Stomach (tissue), 4 donors: Measurements from ENCODE around the gene ADRA2C.

ENCODE experiments used
- EP300 ChIP-seq: sonication (generic); formaldehyde crosslinking; IDR thresholded peaks from one replicate; pipeline ENCODE4 v1.6.1; 2017; ENCODE audit warnings: antibody characterized with exemption
- POLR2A ChIP-seq, 4 donors: fragments of 450-650 bp; IDR thresholded peaks; one replicate each; pipeline ENCODE4 v1.6.1; 2016; ENCODE audit warnings: antibody characterized with exemption in 4 of 4, control low read depth in 2 of 4, mild to moderate bottlenecking in 1 of 4, moderate library complexity in 1 of 4
- POLR2AphosphoS5 ChIP-seq, 3 donors: sonication (generic); formaldehyde crosslinking; IDR thresholded peaks; one replicate each; pipeline ENCODE4 v1.6.1; 2016; ENCODE audit warnings: antibody characterized with exemption in 3 of 3
- TF ChIP-seq, protein P1 (sequence below), 7 experiments: fragments of 450-650 bp in 4 of 7; fragments of 200-600 bp in 3 of 7; sonication (generic) in 3 of 7; IDR thresholded peaks; one replicate each; pipeline ENCODE4 v1.5.1; 2016 to 2019; ENCODE audit warnings: antibody characterized with exemption in 7 of 7, control low read depth in 2 of 7, mild to moderate bottlenecking in 1 of 7

DNA sequence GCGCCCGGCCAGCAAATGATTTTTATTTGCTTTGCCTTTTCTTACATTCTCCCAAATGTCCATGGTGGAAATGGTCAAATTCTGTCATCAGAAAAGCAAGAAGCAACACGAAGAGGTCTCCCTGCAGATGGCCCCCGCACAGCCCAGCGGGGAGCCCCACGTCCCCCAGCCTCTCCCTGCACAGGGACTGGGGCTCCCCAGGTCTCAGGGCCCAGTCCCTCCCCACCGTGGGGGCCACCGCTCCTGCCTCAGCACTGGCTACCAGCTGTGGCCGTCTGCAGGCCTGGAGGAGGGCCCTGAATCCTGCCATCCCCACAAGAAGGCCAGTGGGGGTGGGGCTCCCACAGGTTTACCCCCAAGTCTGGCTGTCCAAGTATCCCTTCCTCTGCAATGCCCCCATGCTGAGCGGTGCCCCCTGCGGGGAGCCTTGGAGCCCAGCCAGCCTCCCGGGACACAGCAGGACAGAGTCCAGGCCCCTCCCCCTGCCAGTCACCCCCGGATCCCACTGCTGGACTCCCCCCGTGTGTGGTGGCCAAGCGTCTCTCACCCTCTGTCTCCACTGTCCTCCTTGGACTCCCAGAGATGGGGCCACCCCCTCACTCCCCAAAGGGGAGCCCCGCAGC lies 38.2 kb upstream of the ADRA2C start:
- TF ChIP-seq, protein P1, sequence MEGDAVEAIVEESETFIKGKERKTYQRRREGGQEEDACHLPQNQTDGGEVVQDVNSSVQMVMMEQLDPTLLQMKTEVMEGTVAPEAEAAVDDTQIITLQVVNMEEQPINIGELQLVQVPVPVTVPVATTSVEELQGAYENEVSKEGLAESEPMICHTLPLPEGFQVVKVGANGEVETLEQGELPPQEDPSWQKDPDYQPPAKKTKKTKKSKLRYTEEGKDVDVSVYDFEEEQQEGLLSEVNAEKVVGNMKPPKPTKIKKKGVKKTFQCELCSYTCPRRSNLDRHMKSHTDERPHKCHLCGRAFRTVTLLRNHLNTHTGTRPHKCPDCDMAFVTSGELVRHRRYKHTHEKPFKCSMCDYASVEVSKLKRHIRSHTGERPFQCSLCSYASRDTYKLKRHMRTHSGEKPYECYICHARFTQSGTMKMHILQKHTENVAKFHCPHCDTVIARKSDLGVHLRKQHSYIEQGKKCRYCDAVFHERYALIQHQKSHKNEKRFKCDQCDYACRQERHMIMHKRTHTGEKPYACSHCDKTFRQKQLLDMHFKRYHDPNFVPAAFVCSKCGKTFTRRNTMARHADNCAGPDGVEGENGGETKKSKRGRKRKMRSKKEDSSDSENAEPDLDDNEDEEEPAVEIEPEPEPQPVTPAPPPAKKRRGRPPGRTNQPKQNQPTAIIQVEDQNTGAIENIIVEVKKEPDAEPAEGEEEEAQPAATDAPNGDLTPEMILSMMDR (IDR thresholded peaks at IDR 0.05) = no peak
- TF ChIP-seq POLR2A (IDR thresholded peaks at IDR 0.05) (no peak), EP300 (no peak), POLR2AphosphoS5 (IDR thresholded peaks at IDR 0.05) (no peak)
